HCT116 (cell line): ENCODE results near the gene SECISBP2L. TPM values are rescaled to one million over a fixed set of nuclear protein-coding genes. Genes with fewer than 3 reads are reported as not detected.

Experiments used
- ATAC-seq: fragments of 200-7000 bp; cut with Tn5 transposase; 2 replicates; pipeline ENCODE4 v1.9.1; 2020; ENCODE audit warnings: mild to moderate bottlenecking, moderate library complexity
- BruUV-seq: library from RNA; stranded (reverse); fragments of 400-500 nt; replicated peaks from 2 replicates; lab custom pipeline; 2021; lab: Mats Ljungman, UMichigan
- CTCF ChIA-PET: fragments of 300-600 bp; sonication (Branson Sonifier 250); formaldehyde crosslinking; loops from one replicate; lab custom pipeline; 2021; ENCODE audit warnings: antibody characterized with exemption; lab: Charles Lee
- POLR2A ChIA-PET: fragments of 300-600, 350-600 bp; sonication (Branson Sonifier 250); formaldehyde crosslinking; loops from one replicate; lab custom pipeline; 2021; ENCODE audit warnings: antibody characterized with exemption; lab: Charles Lee
- RAD21 ChIA-PET, 2 experiments: fragments of 300-600 bp; sonication (Branson Sonifier 250); formaldehyde crosslinking; loops; one replicate each; lab custom pipeline; 2023; ENCODE audit warnings: low total read pairs in 2 of 2; ENCODE audit not compliant: uncharacterized antibody in 2 of 2, unreplicated experiment in 2 of 2, low non-redundant PET in 1 of 2; lab: Charles Lee
- DNase-seq: peaks from one replicate; pipeline ENCODE4 v3.0.0-alpha.2; 2010; ENCODE audit warnings: low read depth, low spot score
- H2AFZ ChIP-seq: fragments of 200-600 bp; shearing (Covaris generic), sonication (generic); 2 replicates; pipeline ENCODE4 v1.6.1; 2017; ENCODE audit warnings: low read depth, mixed run types, mixed read lengths, antibody characterized with exemption, low read length; ENCODE audit not compliant: poor library complexity, severe bottlenecking
- H3K27ac ChIP-seq: 2 replicates; pipeline ENCODE4 v1.5.1; 2012; ENCODE audit warnings: low read depth, low read length
- H3K27me3 ChIP-seq: fragments of 200-600 bp; sonication (generic); 2 replicates; pipeline ENCODE4 v1.6.1; 2016; ENCODE audit warnings: mixed run types, low read length, mixed read lengths; ENCODE audit not compliant: insufficient read depth
- H3K36me3 ChIP-seq, 2 experiments: fragments of 200-500 bp in 1 of 2; fragments of 200-600 bp in 1 of 2; sonication (Bioruptor generic) in 1 of 2; sonication (generic) in 1 of 2; 2 replicates each; pipeline versions ENCODE4 v1.5.1 to v1.6.1; 2014 to 2016; ENCODE audit warnings: low read length in 2 of 2, inconsistent platforms in 1 of 2, mixed read lengths in 1 of 2, mixed run types in 1 of 2; ENCODE audit not compliant: insufficient read depth in 2 of 2, control insufficient read depth in 1 of 2
- H3K4me1 ChIP-seq, 2 experiments: fragments of 200-600 bp in 1 of 2; sonication (generic) in 1 of 2; 2 replicates each; pipeline versions ENCODE4 v1.5.1 to v1.6.1; 2012 to 2017; ENCODE audit warnings: low read length in 2 of 2, inconsistent platforms in 1 of 2, mild to moderate bottlenecking in 1 of 2, mixed read lengths in 1 of 2, mixed run types in 1 of 2, moderate library complexity in 1 of 2; ENCODE audit not compliant: insufficient read depth in 2 of 2, control insufficient read depth in 1 of 2
- H3K4me2 ChIP-seq: fragments of 200-600 bp; sonication (generic); 2 replicates; pipeline ENCODE4 v1.6.1; 2017; ENCODE audit warnings: mixed run types, low read length, mixed read lengths
- H3K4me3 ChIP-seq, 2 experiments: fragments of 200-600 bp in 1 of 2; sonication (generic) in 1 of 2; replicated peaks in 1 of 2; 2 replicates each; pipeline ENCODE4 v1.5.1; 2011 to 2016; ENCODE audit warnings: low read length in 2 of 2, control low read depth in 1 of 2, low read depth in 1 of 2, mild to moderate bottlenecking in 1 of 2, mixed read lengths in 1 of 2, mixed run types in 1 of 2
- H3K79me2 ChIP-seq: fragments of 200-600 bp; sonication (generic); 2 replicates; pipeline ENCODE4 v1.6.1; 2017; ENCODE audit warnings: mild to moderate bottlenecking, mixed run types, low read length, moderate library complexity, mixed read lengths; ENCODE audit not compliant: insufficient read depth
- H3K9ac ChIP-seq: fragments of 200-600 bp; sonication (generic); 2 replicates; pipeline ENCODE4 v1.6.1; 2016; ENCODE audit warnings: low read length, mixed read lengths
- H3K9me2 ChIP-seq: fragments of 200-600 bp; sonication (generic), shearing (Covaris generic); 2 replicates; pipeline ENCODE4 v1.6.1; 2017; ENCODE audit warnings: mixed run types, mild to moderate bottlenecking, moderate library complexity; ENCODE audit not compliant: insufficient read depth
- H3K9me3 ChIP-seq, 2 experiments: fragments of 200-500 bp in 1 of 2; fragments of 200-600 bp in 1 of 2; sonication (Bioruptor generic) in 1 of 2; sonication (generic) in 1 of 2; 2 replicates each; pipeline ENCODE4 v1.6.1; 2014 to 2017; ENCODE audit warnings: low read length in 2 of 2, mixed read lengths in 2 of 2, inconsistent platforms in 1 of 2, low read depth in 1 of 2, mild to moderate bottlenecking in 1 of 2, mixed run types in 1 of 2, moderate library complexity in 1 of 2; ENCODE audit not compliant: control insufficient read depth in 1 of 2, insufficient read depth in 1 of 2
- H4K20me1 ChIP-seq: fragments of 200-600 bp; sonication (generic), shearing (Covaris generic); 2 replicates; pipeline ENCODE4 v1.6.1; 2017; ENCODE audit warnings: mixed run types, mild to moderate bottlenecking, moderate library complexity; ENCODE audit not compliant: insufficient read depth
- ATF3 ChIP-seq: IDR thresholded peaks from 2 replicates; pipeline ENCODE4 v1.6.1; 2012
- CBX3 ChIP-seq: IDR thresholded peaks from 2 replicates; pipeline ENCODE4 v1.6.1; 2012; ENCODE audit warnings: low read depth
- CEBPB ChIP-seq: IDR thresholded peaks from 2 replicates; pipeline ENCODE4 v1.6.1; 2012; ENCODE audit warnings: low read depth
- EGR1 ChIP-seq: IDR thresholded peaks from 2 replicates; pipeline ENCODE4 v1.6.1; 2012; ENCODE audit warnings: low read depth
- EZH2 ChIP-seq: fragments of 200-600 bp; sonication (generic); IDR thresholded peaks from 2 replicates; pipeline ENCODE4 v1.6.1; 2017; ENCODE audit warnings: antibody characterized with exemption, mixed run types
- EZH2phosphoT487 ChIP-seq: fragments of 200-600 bp; IDR thresholded peaks from 2 replicates; pipeline ENCODE4 v1.6.1; 2018; ENCODE audit warnings: antibody characterized with exemption, borderline replicate concordance
- FOSL1 ChIP-seq: IDR thresholded peaks from 2 replicates; pipeline ENCODE4 v1.6.1; 2012; ENCODE audit warnings: low read depth
- JUND ChIP-seq: IDR thresholded peaks from 2 replicates; pipeline ENCODE4 v1.6.1; 2012
- POLR2A ChIP-seq: IDR thresholded peaks from 2 replicates; pipeline ENCODE4 v1.7.0; 2011; ENCODE audit warnings: borderline replicate concordance; ENCODE audit not compliant: insufficient read depth, insufficient read length; ENCODE audit errors: extremely low read depth
- POLR2AphosphoS5 ChIP-seq: IDR thresholded peaks from 2 replicates; pipeline ENCODE4 v1.6.1; 2011; ENCODE audit warnings: mild to moderate bottlenecking, low read depth, low read length, moderate library complexity
- REST ChIP-seq: IDR thresholded peaks from 2 replicates; pipeline ENCODE4 v1.6.1; 2012; ENCODE audit warnings: low read depth
- SIN3A ChIP-seq: IDR thresholded peaks from 2 replicates; pipeline ENCODE4 v1.6.1; 2012; ENCODE audit warnings: low read depth
- SRF ChIP-seq: IDR thresholded peaks from 2 replicates; pipeline ENCODE4 v1.6.1; 2012; ENCODE audit warnings: low read depth
- TCF7L2 ChIP-seq: IDR thresholded peaks from 2 replicates; pipeline ENCODE4 v1.7.0; 2011; ENCODE audit warnings: borderline replicate concordance, inconsistent platforms; ENCODE audit not compliant: insufficient read depth, insufficient read length; ENCODE audit errors: extremely low read depth
- YY1 ChIP-seq: IDR thresholded peaks from 2 replicates; pipeline ENCODE4 v1.6.1; 2011; ENCODE audit warnings: low read length, low read depth, moderate library complexity, mild to moderate bottlenecking; ENCODE audit not compliant: insufficient replicate concordance; ENCODE audit errors: extremely low read depth
- ZFX ChIP-seq: fragments of 450-650 bp; IDR thresholded peaks from 2 replicates; pipeline ENCODE4 v1.6.1; 2017
- intact Hi-C: fragments of 100-400 bp; cut with micrococcal nuclease; formaldehyde crosslinking; loops from 2 replicates; pipeline ENCODE4 v1.10.0; 2022
- total RNA-seq: library from RNA; stranded (reverse); gene quantifications from one replicate; pipeline ENCODE4 v1.2.1, GENCODE V29; 2021; ENCODE audit not compliant: unreplicated experiment
- TF ChIP-seq, protein P1 (sequence below): IDR thresholded peaks from 2 replicates; pipeline ENCODE4 v1.6.1; 2012

Gene SECISBP2L
- total RNA-seq, 1 experiment from 2014 or later: 22.9 TPM

DNA sequence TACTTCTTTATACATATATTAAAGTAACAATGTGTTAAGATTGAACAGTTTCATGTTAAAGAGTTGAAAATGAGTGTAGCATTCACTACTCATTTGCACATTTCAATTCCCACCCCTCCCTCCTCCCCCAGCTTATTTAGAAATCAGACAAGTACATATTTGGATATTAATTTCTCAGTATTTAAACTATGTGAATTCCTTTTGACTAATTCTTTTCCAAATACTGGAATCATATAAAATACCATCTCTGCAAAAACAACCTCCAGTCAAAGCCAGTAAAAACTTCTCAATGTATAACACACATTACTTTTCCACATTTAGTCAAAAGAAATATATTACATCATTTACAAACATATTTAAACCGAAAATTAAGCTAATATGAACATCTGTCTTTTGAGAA, 57.1 kb downstream of the SECISBP2L start:
- ATAC-seq (no peak), DNase-seq (no peak)
- no peak overlapping the region for H2AFZ ChIP-seq
- ChIA-PET RAD21 (no interaction called here), POLR2A (no interaction called here), CTCF (interaction anchor here (3.5 kb wide), 1 partner anchor 13 kb away, joined by 12 read pairs; no protein-coding TSS in a partner anchor)
- H3K4me3 ChIP-seq: no peak overlapping the region
- peaks cover 0 to 6% of the 10 kb centered on the region in 2 experiments; a peak in 2 of 4 replicates for H3K36me3 ChIP-seq
- TF ChIP-seq SRF: no peak
- no peak for TF ChIP-seq CBX3
- TF ChIP-seq EZH2phosphoT487: no peak
- H3K79me2 ChIP-seq: no peaks in the 10 kb centered on the region
- BruUV-seq: no TSS peak
- H4K20me1 ChIP-seq: no peaks in the 10 kb centered on the region
- no peaks in the 10 kb centered on the region for H3K9me3 ChIP-seq
- H3K4me1 ChIP-seq: no peaks in the 10 kb centered on the region
- intact Hi-C loops: no loop called here
- H3K9me2 ChIP-seq: no peaks in the 10 kb centered on the region
- no peak overlapping the region for H3K9ac ChIP-seq
- no peaks in the 10 kb centered on the region for H3K27me3 ChIP-seq
- H3K27ac ChIP-seq: no peak overlapping the region
- H3K4me2 ChIP-seq: no peak overlapping the region

DNA sequence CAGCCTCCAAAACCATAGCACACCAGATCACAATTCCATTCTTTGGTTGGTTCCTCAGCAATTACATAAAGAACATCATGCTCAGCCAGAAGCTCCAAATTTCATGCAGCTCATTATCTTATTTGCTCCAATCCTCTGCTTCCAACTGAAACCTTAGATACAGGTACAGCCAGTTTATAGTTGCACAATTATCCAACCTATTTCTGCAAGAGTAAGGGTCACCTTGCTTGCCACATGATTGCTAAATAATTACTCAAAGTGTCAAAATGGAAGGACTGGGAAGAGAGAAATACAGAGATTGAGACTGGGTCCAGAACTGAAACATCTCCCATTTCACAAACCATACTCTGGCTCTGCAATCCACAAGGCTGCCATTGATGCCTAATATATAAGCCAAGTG, 59.1 kb downstream of the SECISBP2L start:
- no TSS peak for BruUV-seq
- TF ChIP-seq ZFX: no peak
- no peak for TF ChIP-seq EZH2
- no peak for TF ChIP-seq JUND
- no peak for TF ChIP-seq REST
- no peak for TF ChIP-seq FOSL1
- TF ChIP-seq POLR2AphosphoS5: no peak
- TF ChIP-seq SIN3A: no peak
- no peak for TF ChIP-seq TCF7L2
- no peak for TF ChIP-seq EGR1
- no peak for TF ChIP-seq YY1
- no peak for TF ChIP-seq CBX3
- TF ChIP-seq, protein P1, sequence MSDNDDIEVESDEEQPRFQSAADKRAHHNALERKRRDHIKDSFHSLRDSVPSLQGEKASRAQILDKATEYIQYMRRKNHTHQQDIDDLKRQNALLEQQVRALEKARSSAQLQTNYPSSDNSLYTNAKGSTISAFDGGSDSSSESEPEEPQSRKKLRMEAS: no peak
- no peak for TF ChIP-seq POLR2A
- TF ChIP-seq SRF: no peak
- no peak for TF ChIP-seq EZH2phosphoT487
- no peak for TF ChIP-seq CEBPB
- TF ChIP-seq ATF3: no peak

More for the DNA sequence above, 59.1 kb downstream of the SECISBP2L start:
- Histone ChIP-seq H3K27ac (no peak overlapping the region), H3K4me3 (no peak overlapping the region), H2AFZ (no peak overlapping the region), H3K9me2 (no peaks in the 10 kb centered on the region), H3K9ac (no peak overlapping the region), H3K9me3 (no peaks in the 10 kb centered on the region), H3K36me3 (peaks cover 0 to 2% of the 10 kb centered on the region in 2 experiments; a peak in 1 of 4 replicates), H4K20me1 (no peaks in the 10 kb centered on the region), H3K27me3 (no peaks in the 10 kb centered on the region), H3K79me2 (no peaks in the 10 kb centered on the region), H3K4me2 (no peak overlapping the region), H3K4me1 (no peaks in the 10 kb centered on the region)
- POLR2A ChIA-PET: no interaction called here
- RAD21 ChIA-PET: no interaction called here
- DNase-seq (no peak), ATAC-seq (no peak)
- CTCF ChIA-PET: interaction anchor here (1.1 to 3.5 kb wide), 2 partner anchors 11 to 125 kb away, joined by 3 to 12 read pairs; no protein-coding TSS in a partner anchor
- intact Hi-C loops: no loop called here
